Activated CD4-positive, alpha-beta T cell treated with anti-CD3 and anti-CD28 coated beads, Interleukin-2, amount 50 U/mL, for 4 hours (primary cell): Measurements from ENCODE around the gene ESPNL.
"Not testable (repeated sequence)": the region's sequence is repeated elsewhere in the genome, so short reads cannot be mapped to it uniquely, and the experiment has no call there.

Experiments
- DNase-seq, 2 experiments: peaks; one replicate each; pipeline ENCODE4 v3.0.0-alpha.2; 2020

The ESPNL gene

GRCh38 chr2:238100049-238100820, at the start of gene ESPNL:
Gene ESPNL, plus strand, starts transcription at chr2:238100340. Its CDS starts 80 bp downstream, at chr2:238100420.
- DNase-seq, result no peak

GRCh38 chr2:238053191-238053776, 46.9 kb upstream of the ESPNL start:
- DNase-seq, result no peak

- DNase-seq, result no peak
Observed at GRCh38 chr2:238055841-238056240, 44.3 kb upstream of the ESPNL start.

GRCh38 chr2:238057696-238058575, 42.2 kb upstream of the ESPNL start:
- not testable (repeated sequence) for DNase-seq

GRCh38 chr2:238059505-238059904, 40.6 kb upstream of the ESPNL start:
- DNase-seq, result no peak

GRCh38 chr2:238060096-238060541, 40.0 kb upstream of the ESPNL start:
- DNase-seq, result no peak

GRCh38 chr2:238060542-238061314, 39.4 kb upstream of the ESPNL start, which contains the start of gene SCLY:
Gene SCLY, plus strand, starts transcription at chr2:238061001. Its CDS starts 54 bp downstream, at chr2:238061055.
- peak; percentile 96 to 97 for DNase-seq

GRCh38 chr2:238061315-238062202, 38.6 kb upstream of the ESPNL start:
- peak; percentile 3 to 20 for DNase-seq

GRCh38 chr2:238063414-238064189, 36.5 kb upstream of the ESPNL start:
- DNase-seq, result no peak

- DNase-seq, result no peak
Observed at GRCh38 chr2:238064376-238064775, 35.8 kb upstream of the ESPNL start.

- no peak for DNase-seq
Observed at GRCh38 chr2:238065071-238065846, 34.9 kb upstream of the ESPNL start.

GRCh38 chr2:238066218-238066617, 33.9 kb upstream of the ESPNL start:
- no peak for DNase-seq

GRCh38 chr2:238066718-238067117, 33.4 kb upstream of the ESPNL start:
- not testable (repeated sequence) for DNase-seq

- no peak for DNase-seq
Observed at GRCh38 chr2:238067939-238068338, 32.2 kb upstream of the ESPNL start.

GRCh38 chr2:238069021-238069709, 31.0 kb upstream of the ESPNL start:
- DNase-seq, result no peak

GRCh38 chr2:238069877-238070276, 30.3 kb upstream of the ESPNL start:
- no peak for DNase-seq

- DNase-seq, result no peak
Observed at GRCh38 chr2:238075397-238075796, 24.7 kb upstream of the ESPNL start.

GRCh38 chr2:238077292-238077691, 22.8 kb upstream of the ESPNL start:
- DNase-seq, result no peak

GRCh38 chr2:238079874-238080327, 20.2 kb upstream of the ESPNL start:
- DNase-seq, result no peak
